Tibial nerve (tissue), 4 donors: ENCODE results near the gene NAALAD2. TPM values are rescaled to one million over a fixed set of nuclear protein-coding genes. Genes with fewer than 3 reads are reported as not detected.
A peak's percentile ranks its signal among the peaks of the same experiment; 100 is the strongest.

Experiments used
- DNase-seq, 2 donors: peaks; one replicate each; pipeline ENCODE4 v3.0.0-alpha.2; 2019; ENCODE audit warnings: low spot score in 2 of 2
- H3K27ac ChIP-seq, 4 donors: fragments of 200-600 bp; sonication (generic) in 3 of 4; one replicate each; pipeline ENCODE4 v1.5.1; 2017 to 2019; ENCODE audit warnings: mild to moderate bottlenecking in 1 of 4
- H3K27me3 ChIP-seq, 2 donors: fragments of 200-600 bp; sonication (generic) in 1 of 2; one replicate each; pipeline versions ENCODE4 v1.5.1 to v1.6.0; 2017 to 2019
- H3K36me3 ChIP-seq, 3 donors: fragments of 200-600 bp; sonication (generic); one replicate each; pipeline ENCODE4 v1.5.1; 2018 to 2019
- H3K4me1 ChIP-seq, 4 donors: fragments of 200-600 bp; sonication (generic) in 3 of 4; one replicate each; pipeline ENCODE4 v1.5.1; 2017 to 2019
- H3K4me3 ChIP-seq, 4 donors: fragments of 200-600 bp; sonication (generic) in 3 of 4; one replicate each; pipeline ENCODE4 v1.5.1; 2017 to 2019; ENCODE audit warnings: mild to moderate bottlenecking in 1 of 4, moderate library complexity in 1 of 4
- H3K9me3 ChIP-seq, 4 donors: fragments of 200-600 bp; sonication (generic) in 3 of 4; one replicate each; pipeline ENCODE4 v1.5.1; 2017 to 2019
- EP300 ChIP-seq, 2 donors: sonication (generic); formaldehyde crosslinking; IDR thresholded peaks; one replicate each; pipeline ENCODE4 v1.6.1; 2017; ENCODE audit warnings: antibody characterized with exemption in 2 of 2, mild to moderate bottlenecking in 1 of 2
- POLR2A ChIP-seq, 2 donors: fragments of 450-650 bp; IDR thresholded peaks; one replicate each; pipeline ENCODE4 v1.6.1; 2017; ENCODE audit warnings: antibody characterized with exemption in 2 of 2, mild to moderate bottlenecking in 2 of 2, moderate library complexity in 2 of 2
- WGBS, 2 donors: methylation state at CpG; one replicate each; pipeline ENCODE4 v1.1.5; 2018; 5-methylcytosine and 5-hydroxymethylcytosine counted together
- total RNA-seq, 4 donors: library from RNA; depleted of rRNA; stranded (reverse); fragments of >200 nt; gene quantifications; one replicate each; pipeline ENCODE4 v1.1.0, GENCODE V29; 2016
- TF ChIP-seq, protein P1 (sequence below), 5 experiments: fragments of 200-600 bp in 3 of 5; fragments of 450-650 bp in 2 of 5; sonication (generic) in 3 of 5; IDR thresholded peaks; one replicate each; pipeline ENCODE4 v1.5.1; 2016 to 2019; ENCODE audit warnings: antibody characterized with exemption in 5 of 5, mild to moderate bottlenecking in 3 of 5, moderate library complexity in 2 of 5

Gene NAALAD2
- total RNA-seq, 4 donors from 2014 or later, result 4.2 to 13.5 (median 8.3) TPM

DNA sequence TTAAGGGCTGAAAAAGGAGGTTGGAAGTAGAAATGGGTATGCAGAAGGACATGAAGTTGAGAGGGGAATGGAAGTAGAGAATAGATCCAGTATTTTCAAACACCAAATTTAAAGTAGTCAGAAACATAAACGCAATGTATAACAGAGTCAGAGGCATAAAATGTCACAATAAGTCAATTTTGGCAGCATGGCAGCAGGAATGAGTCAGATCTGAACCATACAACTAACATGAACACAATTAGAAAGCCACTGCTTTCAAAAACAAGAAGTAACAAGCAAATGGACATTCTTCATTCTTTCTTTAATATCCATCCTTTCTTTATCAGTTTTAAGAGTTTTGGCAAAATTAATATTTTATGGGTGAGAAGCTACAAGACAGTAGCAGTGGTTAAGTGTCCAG is 85.9 kb downstream of the NAALAD2 start:
- Histone ChIP-seq H3K4me1 (peaks cover 0 to 61% (median 18%) of the 10 kb centered on the region in 4 donors), H3K27ac (no peak overlapping the region), H3K4me3 (no peak overlapping the region), H3K36me3 (peaks cover 0 to 4% (median 0%) of the 10 kb centered on the region in 3 donors), H3K9me3 (no peaks in the 10 kb centered on the region), H3K27me3 (no peaks in the 10 kb centered on the region)
- TF ChIP-seq EP300 (IDR thresholded peaks at IDR 0.05) (no peak), POLR2A (IDR thresholded peaks at IDR 0.05) (no peak)
- TF ChIP-seq, protein P1, sequence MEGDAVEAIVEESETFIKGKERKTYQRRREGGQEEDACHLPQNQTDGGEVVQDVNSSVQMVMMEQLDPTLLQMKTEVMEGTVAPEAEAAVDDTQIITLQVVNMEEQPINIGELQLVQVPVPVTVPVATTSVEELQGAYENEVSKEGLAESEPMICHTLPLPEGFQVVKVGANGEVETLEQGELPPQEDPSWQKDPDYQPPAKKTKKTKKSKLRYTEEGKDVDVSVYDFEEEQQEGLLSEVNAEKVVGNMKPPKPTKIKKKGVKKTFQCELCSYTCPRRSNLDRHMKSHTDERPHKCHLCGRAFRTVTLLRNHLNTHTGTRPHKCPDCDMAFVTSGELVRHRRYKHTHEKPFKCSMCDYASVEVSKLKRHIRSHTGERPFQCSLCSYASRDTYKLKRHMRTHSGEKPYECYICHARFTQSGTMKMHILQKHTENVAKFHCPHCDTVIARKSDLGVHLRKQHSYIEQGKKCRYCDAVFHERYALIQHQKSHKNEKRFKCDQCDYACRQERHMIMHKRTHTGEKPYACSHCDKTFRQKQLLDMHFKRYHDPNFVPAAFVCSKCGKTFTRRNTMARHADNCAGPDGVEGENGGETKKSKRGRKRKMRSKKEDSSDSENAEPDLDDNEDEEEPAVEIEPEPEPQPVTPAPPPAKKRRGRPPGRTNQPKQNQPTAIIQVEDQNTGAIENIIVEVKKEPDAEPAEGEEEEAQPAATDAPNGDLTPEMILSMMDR (IDR thresholded peaks at IDR 0.05), result no peak
- WGBS, 2 donors, result 38 to 44% methylated on average over 1 of the region's 1 CpG
- DNase-seq, result no peak

DNA sequence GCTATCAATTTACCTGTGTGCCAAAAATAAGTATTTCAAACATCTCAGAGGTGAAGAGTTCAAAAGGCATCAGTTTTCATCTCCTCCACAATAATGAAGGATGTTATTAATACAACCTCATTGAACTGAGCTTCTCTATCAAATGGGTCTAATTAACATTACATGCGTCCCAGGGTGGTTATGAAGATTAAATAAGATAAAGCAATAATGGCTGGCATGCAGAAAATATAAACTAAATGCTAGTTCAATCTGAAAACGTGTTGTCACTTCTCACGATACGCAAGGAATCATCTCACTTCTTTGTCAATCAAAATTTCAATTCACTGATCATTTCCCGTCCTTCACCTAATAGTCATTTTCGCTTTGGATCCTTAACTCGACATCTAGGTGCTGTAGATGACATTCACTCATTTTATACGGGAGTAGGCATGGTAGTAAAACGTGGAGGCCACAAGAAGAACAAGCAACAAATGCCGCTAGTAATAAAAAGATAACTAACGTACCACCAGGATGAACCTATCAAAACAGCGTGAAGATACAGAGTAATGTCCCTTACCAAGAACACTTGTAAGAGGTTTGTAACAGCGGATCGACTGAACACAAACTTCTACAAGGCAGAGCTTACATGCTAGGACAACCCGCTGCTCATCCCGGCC is 87.5 kb downstream of the NAALAD2 start:
- H3K4me1 ChIP-seq, result peaks cover 0 to 59% (median 18%) of the 10 kb centered on the region in 4 donors
- no peaks in the 10 kb centered on the region for H3K9me3 ChIP-seq
- TF ChIP-seq, protein P1 (IDR thresholded peaks at IDR 0.05), result no peak
- TF ChIP-seq EP300 (IDR thresholded peaks at IDR 0.05), result no peak
- TF ChIP-seq POLR2A (IDR thresholded peaks at IDR 0.05), result no peak
- H3K27ac ChIP-seq, result peak overlapping the region; percentile 88 to 91 (median 89)
- peak overlapping the region; percentile 60 to 91 (median 81) for H3K4me3 ChIP-seq
- H3K27me3 ChIP-seq, result no peaks in the 10 kb centered on the region
- WGBS, 2 donors, result 7% methylated on average over 16 of the region's 16 CpGs
- no peaks in the 10 kb centered on the region for H3K36me3 ChIP-seq
- no peak for DNase-seq

DNA sequence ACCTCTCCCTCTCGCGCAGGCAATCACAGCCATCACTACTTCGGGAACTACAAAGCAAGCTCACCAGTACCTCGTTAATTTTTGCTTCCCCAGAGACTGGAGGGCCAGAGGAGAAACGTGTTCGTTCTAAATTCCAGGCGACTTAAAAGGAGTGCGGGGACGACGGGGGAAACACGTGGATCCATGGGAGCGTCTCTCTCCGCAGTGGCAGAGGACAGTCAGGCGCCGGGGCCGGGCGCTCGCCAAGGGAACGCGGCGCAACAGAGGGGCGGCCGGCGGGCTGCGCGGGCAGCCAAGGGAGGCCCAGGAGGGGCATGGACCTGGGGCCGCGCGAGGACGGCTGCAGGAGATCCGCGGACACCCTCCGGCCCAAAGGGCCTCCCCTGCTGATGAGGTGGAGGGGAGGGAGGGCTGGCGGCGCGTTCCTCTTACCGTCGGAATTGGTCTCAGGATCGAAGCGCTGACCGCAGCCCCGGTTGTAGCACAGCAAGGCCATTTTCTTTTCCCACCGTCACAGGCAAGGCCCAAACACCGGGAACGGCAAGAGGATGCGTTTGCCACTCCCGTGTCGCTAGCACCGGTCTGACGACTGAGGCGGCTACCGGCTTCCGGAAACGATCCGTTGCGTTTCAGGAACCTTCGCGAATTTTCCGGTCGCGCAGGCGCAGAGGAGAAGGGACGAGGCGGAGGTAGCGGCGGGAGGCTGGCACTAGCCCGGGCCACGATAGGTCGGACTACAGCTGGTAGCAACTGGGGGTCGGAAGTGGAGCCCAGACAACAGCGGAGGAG is 88.2 kb downstream of the NAALAD2 start, which contains the start of gene CHORDC1:
Gene CHORDC1 (minus strand): TSS at position 591 of the 789 bp plus-strand sequence. CDS start 95 bp downstream, at position 496.
- Histone ChIP-seq H3K27ac (peak within 1 kb of the TSS; percentile 88 to 91 (median 89)), H3K9me3 (no peaks in the 10 kb centered on the region), H3K27me3 (no peaks in the 10 kb centered on the region), H3K4me1 (peaks cover 0 to 52% (median 18%) of the 10 kb centered on the region in 4 donors), H3K4me3 (peak within 1 kb of the TSS; percentile 60 to 91 (median 81)), H3K36me3 (no peaks in the 10 kb centered on the region)
- WGBS, 2 donors, result 1% methylated on average over 42 to 58 of the region's 71 CpGs
- peak; percentile 81 to 89 for DNase-seq
- TF ChIP-seq EP300 (IDR thresholded peaks at IDR 0.05) (peak; percentile 64 to 100), POLR2A (IDR thresholded peaks at IDR 0.05) (peak; percentile 96 to 97)
- TF ChIP-seq, protein P1 (IDR thresholded peaks at IDR 0.05), result no peak

DNA sequence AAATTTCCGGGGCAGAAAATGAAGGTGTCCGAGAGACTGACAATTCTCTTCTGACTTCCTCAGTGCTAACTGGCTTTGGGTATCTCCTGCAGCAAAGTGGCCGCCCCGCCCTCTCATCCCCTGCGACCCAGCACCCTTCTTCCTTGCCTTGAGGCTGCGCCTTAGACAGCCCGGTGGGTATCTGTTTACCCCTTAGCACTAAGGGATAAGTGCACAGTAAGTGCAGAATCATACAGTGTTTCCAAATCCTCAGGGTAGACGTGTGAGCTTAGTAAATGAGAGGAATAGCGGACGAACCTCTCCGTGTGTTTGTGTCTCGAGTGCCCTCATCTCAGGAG is 88.8 kb downstream of the NAALAD2 start:
- WGBS, 2 donors, result 0 to 1% methylated on average over 12 of the region's 12 CpGs
- TF ChIP-seq EP300 (IDR thresholded peaks at IDR 0.05) (no peak), POLR2A (IDR thresholded peaks at IDR 0.05) (no peak)
- TF ChIP-seq, protein P1 (IDR thresholded peaks at IDR 0.05), result no peak
- H3K27ac ChIP-seq, result peak overlapping the region; percentile 88 to 91 (median 89)
- peaks cover 0 to 3% (median 0%) of the 10 kb centered on the region in 4 donors for H3K9me3 ChIP-seq
- DNase-seq, result no peak
- peak overlapping the region; percentile 60 to 91 (median 81) for H3K4me3 ChIP-seq
- H3K27me3 ChIP-seq, result no peaks in the 10 kb centered on the region
- H3K36me3 ChIP-seq, result peaks cover 0 to 5% (median 0%) of the 10 kb centered on the region in 3 donors
- H3K4me1 ChIP-seq, result peaks cover 0 to 49% (median 18%) of the 10 kb centered on the region in 4 donors

DNA sequence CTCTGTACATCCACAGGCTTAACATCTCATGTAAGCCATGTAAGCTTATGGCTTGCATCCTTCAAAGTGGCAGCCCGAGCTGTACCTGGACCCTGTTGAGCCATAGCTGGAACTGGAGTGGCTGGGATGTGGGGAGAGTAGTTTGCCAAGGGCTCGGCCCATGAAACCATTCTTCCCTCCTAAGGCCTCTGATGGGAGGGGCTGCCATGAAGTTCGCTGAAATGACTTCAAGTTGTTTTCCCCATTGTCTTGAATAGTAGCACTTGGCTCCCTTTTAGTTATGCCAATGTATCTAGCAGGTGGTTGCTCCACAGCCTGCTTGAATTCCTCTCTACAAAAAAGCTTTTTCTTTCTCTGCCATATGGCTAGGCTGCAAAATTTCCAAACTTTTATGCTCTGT is 93.6 kb downstream of the NAALAD2 start:
- H3K9me3 ChIP-seq, result peaks cover 0 to 7% (median 0%) of the 10 kb centered on the region in 4 donors
- no peak for DNase-seq
- H3K27ac ChIP-seq, result no peak overlapping the region
- H3K4me3 ChIP-seq, result no peak overlapping the region
- WGBS, 2 donors, result 91 to 96% methylated on average over 3 of the region's 3 CpGs
- peaks cover 0 to 20% (median 0%) of the 10 kb centered on the region in 4 donors for H3K4me1 ChIP-seq
- peaks cover 0 to 7% (median 0%) of the 10 kb centered on the region in 3 donors for H3K36me3 ChIP-seq
- H3K27me3 ChIP-seq, result no peaks in the 10 kb centered on the region
- TF ChIP-seq POLR2A (IDR thresholded peaks at IDR 0.05), result no peak
- TF ChIP-seq EP300 (IDR thresholded peaks at IDR 0.05), result no peak
- TF ChIP-seq, protein P1 (IDR thresholded peaks at IDR 0.05), result no peak
